GM19025 (cell line): ENCODE measurements around the gene KLHL26.

Experiments used
- ATAC-seq: cut with Tn5 transposase; IDR thresholded peaks from one replicate; pipeline ENCODE4 v1.9.1; 2021; ENCODE audit warnings: mild to moderate bottlenecking, low read depth, moderate library complexity; ENCODE audit not compliant: unreplicated experiment

The KLHL26 gene

DNA sequence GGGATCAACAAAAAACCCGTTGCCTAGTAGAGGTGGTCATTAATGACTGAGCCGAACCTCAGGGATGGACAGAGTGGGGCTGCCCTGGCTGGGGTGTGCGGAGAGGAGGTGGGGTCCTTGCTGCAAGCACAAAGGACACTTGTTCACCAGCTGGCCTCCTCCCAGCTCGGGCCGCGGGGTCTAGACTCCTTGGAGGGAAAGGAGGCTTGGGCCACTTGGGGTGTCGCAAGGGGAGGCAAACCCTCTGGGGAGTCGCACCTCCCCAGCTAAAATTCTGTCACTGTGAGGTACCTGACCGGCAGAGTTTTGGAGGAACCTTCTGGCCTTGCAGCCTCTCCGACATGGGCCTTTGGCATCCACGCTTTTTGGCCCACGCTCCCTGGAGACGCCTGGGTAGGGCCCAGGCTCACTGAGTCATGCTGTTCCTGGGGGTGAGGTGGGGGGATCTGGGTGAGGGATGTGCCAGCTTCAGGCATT lies 8.2 kb downstream of the KLHL26 start:
- no peak for ATAC-seq

DNA sequence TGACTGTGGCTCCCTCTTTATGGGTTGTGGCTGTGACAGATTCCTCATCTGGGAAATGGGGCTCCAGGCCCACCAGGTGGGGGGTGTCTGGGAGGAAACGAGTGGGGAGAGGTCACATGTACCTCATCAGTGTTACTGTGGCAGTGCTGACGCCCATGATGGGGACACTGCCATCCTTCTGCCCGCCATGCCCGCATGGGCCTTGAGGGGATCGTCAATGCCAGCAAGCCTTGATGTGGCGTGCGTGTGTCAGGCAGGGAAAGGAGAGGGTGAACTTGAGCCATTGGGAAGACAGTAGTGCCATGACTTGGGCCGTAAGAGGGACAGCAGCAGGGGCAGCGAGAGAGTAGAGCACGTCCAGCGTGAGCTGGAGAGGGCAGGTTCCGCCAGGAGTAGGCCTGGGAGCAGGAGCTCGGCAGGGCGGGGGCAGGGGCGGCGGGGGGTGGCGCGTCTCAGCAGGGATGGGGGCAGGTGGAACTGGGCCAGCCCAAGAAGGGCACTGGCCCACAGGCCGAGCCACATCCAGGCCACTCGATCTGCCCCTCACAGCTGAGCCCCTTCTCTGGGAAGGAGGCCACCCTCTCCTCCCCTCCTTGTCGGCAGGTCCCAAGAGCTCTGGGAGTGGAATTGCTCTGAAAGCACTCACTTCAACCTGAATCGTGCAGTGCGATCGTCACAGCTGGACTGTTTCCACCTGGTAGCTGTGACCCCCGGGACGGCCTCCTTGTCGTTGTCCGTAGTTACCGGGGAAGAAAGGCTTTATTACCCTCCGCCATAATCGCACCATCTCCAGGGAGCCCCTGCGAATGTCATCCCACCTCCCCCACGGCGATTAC lies 9.9 kb downstream of the KLHL26 start:
- ATAC-seq, result no peak

DNA sequence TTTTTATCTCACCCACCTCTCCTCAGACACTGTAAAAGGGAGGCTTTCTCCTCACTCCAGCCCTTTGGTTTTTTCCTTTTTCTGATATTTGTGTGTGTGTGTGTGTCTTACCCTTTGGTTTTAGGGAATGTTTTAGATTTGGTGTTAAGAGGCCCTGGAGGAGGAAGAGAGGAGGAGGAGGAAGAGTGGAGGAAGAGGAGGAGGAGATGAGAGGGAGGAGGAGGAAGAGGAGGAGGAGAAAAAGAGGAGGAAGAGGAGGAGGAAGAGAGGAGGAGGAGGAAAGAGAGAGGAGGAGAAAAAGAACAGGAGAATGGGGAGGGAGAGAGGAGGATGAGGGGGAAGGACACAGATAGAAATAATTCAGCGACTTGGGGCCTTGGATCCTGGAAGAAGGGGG lies 10.5 kb downstream of the KLHL26 start:
- no peak for ATAC-seq

DNA sequence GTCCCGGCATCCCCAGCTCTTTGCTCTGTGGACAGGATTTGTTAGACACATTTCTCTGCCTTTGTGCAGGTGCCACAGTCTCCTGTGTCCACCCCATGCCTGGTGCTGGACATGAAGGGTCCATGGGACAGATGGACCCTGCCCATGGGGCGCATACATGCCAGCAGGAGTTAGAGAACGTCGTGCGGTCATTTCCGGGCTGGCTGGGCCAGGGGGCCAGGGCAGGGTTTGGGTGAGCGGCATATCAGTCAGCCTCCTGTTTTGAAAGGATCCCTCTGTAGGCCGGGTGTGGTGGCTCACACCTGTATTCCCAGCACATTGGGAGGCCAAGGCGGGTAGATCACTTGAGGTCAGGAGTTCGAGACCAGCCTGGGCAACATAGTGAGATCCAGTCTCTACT lies 11.0 kb downstream of the KLHL26 start:
- ATAC-seq, result no peak

DNA sequence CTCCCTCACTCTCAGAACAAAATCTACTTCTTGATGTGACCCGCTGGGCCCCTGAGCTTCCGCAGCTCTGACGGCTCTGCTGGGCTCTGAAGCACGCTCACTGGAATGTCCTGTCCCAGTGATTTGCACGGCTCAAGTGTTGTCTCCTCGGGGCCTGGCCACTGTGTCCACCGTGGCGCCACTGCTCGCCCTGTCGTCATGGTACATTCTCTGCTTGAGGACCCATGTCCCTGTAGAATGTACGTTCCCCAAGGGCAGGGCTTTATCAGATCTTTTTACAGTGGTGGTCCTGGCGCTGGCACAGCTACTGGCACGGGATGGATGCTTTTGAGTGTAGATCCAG lies 12.1 kb downstream of the KLHL26 start:
- no peak for ATAC-seq

DNA sequence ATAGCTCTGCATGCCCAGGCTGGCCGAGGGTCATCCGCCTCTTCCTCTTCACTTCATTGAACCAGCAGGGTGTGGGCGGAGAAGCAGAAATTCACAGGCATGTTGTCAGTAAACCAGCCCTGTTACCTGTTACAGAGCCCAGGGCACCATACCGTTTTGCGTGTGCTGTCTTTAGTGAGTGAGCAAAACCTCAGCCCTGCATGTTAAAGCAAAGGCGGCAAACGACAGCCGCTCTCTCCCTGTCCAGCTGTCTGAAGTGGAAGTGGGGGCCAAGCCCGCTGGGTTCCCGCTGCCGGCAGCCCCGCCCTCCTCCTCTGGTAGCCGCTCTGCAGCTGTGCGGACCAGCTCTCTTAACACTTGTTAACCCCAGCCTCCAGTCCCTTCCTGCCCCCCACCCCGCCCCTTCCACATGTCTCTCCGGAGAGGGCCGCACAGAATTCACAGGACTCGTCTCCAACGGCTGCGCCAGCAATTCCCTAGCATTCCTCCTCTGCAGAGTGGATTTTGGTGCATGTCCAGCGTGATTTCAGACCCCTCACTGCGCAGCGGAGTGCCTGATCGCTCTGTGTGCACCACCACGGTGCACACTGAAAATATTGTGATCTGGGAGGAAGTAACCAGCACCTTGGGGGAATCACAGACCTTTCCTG lies 12.7 kb downstream of the KLHL26 start:
- no peak for ATAC-seq

DNA sequence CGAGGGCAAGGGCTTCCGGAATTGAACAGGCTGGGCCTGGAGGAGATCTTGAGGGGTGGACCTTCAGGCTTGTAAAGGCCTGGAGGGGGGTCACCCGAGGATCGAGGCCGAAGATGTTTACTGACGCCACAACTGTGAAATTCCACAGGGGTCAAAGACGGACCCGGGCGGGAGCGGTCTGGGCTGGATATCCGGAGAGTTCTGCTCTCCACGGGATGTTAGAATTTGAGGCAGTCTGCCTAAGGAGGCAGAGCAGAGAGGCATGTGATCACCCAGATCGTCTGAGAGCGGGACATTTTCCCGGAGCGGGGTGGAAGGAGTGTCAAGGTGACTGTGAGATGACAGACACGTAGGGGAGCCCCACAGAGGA lies 13.2 kb downstream of the KLHL26 start:
- ATAC-seq, result no peak

DNA sequence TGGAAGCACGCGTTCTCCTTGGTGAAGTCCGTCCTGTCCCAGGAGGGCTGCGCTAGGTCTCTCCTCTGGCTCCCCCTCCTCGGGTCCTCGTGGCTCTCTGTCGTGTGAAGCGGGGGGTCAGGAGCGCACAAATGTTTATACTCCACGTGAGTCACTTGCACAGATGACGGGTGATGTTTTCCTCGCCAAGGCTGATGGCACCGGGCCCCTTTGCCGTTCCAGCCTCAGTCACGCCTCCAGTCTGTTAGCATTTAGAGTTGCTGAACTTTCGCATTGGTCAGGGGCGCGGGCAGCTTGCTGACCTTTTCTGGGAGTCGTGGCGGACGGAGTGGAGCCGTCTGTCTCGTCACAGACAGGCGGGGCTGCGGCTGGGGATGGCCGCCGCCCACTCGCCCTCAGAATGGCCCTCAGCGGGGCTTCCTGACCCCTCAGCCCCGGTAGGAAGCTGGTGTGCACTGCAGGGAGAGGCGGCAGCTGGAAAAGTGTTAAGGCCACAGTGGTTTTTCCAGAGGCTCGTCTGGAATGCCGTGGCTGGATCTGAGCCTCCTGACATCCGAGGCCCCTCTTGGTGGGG lies 13.7 kb downstream of the KLHL26 start:
- no peak for ATAC-seq

DNA sequence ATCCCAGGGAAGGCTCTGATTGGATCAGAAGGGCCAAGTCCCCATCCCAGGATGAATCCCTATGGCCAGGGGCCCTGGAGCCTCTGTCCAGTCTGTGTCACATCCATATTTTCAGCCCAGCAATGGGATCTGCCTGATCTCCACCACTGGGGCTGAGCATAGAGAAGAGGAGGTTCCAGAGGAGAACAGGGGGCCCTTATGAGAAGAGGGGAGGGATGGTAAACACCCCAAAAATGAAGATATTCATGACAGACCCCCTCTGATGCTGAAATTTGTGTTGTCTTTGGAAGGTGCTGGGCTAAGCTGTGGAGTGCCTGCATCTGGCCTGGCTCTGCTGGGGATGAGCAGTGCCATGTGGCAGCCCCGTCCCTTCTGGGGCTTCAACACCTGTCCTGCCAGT lies 14.5 kb downstream of the KLHL26 start:
- no peak for ATAC-seq

DNA sequence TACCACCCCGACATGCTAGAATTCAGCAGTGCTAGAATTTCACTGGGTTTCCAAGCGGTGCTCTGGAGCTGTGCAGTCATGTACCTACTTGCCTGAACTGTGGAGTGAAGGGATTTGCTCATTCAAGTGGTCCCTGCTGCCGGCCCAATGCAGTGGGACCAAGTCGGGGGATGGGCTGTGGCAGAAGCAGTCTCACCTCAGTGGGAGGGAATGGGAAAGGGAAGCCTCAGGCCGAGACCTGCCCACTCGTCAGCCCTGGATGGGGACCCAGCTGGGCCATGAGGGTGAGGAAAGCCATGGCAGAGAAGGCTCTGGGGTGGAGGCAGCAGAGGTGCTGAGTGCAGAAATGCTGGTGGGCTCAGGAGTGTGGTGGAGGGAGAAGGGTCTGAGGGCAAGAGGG lies 14.9 kb downstream of the KLHL26 start:
- ATAC-seq, result no peak

DNA sequence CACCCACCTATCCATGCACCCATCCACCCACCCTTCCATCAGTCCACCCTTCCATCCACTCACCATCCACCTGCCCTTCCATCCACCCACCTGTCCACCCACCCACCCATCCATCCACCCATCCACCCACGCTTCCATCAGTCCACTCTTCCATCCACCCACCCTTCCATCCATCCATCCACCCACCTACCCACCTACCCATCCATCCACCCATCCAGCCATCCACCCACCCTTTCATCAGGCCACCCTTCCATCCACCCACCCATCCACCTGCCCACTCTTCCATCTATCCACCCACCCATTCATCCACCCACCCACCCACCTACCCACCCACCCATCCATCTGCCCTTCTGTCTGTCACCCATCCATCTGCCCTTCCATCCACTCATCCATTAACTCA lies 17.0 kb downstream of the KLHL26 start:
- ATAC-seq, result no peak

DNA sequence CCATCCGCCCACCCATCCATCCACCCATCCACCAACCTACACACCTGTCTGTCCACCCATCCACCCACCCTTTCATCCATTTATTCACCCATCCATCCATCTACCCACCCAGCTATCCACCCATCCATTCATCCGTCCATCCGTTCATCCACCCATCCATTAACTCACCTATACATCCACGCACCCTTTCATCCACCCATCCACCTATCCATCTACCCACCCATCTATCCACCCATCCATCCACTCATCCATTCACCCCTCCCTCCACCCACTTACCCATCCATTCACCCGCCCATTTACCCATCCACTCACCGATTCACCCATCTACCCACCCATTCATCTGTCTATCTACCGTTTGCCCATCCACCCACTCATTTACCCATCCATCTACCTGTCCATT lies 17.6 kb downstream of the KLHL26 start:
- ATAC-seq, result no peak

DNA sequence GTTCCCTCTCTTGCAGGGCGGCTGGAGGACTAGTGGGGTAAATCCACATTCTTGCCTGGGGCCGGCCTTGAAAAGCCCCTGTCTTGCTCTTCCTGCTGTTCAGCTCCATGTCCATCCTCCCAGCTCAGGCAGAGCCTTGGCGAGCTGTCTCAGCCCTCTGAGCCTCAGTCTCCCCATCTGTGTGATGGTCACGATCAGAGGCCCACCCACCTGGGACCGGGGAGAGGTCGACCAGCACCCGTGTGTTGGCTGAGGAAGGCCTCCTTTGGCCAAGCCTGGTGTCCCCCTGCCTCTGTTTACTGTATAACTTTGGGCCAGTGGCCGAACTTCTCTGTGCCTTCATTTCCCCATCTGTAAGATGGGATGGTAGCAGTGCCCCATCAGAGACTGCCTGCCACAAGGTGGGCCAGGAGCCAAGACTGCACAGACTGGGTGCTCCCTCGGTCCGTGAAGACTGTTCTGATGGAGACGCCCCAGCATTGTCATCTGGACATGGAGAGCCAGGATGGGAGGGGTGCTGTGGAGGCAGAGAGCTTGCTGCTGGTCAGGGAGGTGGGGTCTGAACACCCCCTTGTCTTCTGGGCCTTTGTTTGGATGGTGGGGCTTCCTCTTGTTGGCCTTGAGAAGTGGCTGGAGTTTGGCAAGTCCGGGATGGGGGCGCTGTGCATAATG lies 18.5 kb downstream of the KLHL26 start:
- ATAC-seq, result no peak

DNA sequence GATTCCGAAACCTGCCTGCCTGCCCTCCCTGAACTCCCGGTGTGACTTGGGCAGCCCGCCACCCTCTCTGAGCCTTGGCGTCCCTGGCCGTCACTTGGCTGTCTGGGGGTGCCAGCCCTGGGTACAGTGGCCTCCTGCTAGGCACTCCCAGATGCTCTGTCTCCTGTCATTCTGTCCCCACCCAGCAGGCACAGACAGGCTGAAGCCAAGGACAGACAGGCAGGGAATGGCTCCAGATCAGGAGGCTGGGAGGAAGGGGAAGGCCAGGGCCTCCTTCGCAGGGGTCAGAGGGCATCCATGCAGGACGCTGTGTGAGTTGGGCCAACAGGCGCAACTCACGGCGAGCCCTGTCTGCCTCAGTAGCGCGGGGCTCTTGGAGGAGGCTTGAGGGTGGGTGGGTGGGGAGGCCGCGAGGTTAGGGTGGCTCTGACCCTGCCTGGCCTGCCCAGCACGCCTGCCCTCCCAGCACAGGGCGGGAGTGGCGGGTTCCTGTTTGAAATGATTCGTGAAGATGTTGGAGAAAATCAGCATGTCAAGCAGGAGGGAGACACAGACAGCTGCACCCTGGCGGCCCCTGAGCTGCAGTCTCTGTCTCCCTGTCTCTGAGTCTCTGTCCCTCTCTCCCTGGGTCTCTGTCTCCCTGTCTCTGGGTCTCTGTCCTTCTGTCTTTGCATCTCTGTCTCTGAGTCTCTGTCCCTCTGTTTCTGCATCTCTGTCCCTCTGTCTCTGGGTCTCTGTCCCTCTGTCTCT lies 19.7 kb downstream of the KLHL26 start:
- ATAC-seq, result no peak

DNA sequence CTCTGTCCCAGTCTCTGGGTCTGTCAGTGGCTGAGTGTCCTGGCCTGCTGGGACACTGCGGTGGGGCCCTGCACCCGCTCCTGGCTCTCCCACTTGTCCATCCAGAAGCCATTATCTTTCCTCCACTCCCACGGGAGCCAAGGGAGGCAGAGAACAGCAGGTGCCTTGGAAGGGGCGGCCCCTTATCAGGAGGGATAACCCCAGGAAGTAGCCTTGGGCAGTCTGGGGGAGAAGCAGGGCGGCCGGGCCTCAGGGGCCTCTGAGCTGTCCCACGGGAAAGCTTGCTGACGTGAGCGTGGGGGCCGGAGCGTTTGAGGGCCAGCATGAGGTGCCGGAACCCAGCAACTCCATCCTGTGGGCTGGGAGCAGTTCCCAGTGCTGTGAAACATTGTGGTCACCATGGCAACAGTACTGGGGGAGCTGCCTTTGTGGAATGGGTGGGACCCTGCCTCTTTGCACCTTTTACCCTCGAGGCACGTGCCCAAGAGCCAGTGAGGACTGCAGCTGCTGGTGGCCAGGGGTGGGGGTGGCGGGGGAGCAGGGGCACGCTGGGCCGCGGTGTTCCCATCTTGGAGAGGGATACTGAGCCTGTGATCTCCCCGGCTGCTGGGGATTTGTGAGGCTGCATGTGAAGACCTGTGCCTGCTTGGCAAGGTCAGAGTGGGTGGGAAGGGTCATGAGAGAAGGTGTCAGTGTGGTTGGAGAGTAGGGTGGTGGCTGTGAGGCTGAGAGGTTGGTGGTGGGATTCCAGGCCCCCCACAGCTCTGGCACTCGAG lies 20.9 kb downstream of the KLHL26 start:
- no peak for ATAC-seq

DNA sequence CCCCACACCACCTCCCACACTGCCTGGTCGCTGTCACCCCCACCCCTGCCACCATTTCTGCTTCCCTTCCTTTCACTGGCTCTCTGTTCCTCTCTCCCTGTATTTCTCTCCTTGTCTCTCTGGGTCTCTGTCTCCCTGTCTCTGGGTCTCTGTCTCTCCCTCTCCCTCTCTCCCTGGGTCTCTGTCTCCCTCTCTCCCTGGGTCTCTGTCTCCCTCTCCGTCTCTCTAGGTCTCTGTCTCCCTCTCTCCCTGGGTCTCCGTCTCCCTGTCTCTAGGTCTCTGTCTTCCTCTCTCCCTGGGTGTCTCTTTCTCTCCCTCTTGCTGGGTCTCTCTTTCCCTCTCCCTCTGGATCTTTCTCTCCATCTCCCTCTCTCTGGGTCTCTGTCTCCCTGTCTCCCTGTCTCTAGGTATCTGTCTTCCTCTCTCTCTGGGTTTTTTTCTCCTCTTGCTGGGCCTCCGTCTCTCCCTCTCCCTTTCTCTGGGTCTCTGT lies 21.6 kb downstream of the KLHL26 start:
- ATAC-seq, result no peak

DNA sequence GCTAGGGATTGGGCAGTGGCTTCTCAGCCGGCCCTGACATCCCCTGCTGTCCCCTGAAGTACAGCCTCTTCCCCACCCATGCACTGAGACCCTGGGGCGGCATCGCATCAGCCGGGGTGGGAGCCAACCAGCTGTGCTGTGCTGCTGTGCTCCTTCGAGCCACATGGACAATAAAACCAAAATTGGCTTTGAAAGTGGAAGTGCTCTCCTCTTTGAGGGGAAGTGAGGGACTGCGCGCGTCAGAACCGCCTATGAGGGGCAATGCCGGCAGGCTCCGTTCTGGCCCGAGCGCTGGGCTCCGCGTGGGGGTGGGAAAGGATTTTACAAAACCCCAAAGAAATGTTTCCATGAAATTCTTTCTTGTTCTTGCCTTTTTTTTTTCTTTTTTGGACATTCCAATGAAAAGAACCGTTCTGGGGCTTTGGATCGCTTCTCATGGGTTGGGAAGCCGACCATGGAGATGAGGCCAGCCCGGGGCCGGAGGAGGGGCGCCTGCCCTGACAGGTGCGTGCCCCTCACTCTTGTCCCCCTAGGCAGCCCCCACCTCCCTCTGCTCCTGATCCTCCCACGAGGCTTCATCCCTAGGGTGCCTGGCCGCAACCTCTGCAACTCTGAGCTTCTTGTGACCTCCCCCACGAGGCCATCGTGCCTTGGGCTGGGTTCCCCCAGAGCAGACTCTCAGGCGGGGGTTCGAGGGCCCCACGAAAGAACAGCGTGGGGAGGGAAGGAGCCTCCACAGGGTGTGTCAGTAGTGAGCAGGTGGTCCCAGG lies 22.6 kb downstream of the KLHL26 start:
- ATAC-seq, result no peak

DNA sequence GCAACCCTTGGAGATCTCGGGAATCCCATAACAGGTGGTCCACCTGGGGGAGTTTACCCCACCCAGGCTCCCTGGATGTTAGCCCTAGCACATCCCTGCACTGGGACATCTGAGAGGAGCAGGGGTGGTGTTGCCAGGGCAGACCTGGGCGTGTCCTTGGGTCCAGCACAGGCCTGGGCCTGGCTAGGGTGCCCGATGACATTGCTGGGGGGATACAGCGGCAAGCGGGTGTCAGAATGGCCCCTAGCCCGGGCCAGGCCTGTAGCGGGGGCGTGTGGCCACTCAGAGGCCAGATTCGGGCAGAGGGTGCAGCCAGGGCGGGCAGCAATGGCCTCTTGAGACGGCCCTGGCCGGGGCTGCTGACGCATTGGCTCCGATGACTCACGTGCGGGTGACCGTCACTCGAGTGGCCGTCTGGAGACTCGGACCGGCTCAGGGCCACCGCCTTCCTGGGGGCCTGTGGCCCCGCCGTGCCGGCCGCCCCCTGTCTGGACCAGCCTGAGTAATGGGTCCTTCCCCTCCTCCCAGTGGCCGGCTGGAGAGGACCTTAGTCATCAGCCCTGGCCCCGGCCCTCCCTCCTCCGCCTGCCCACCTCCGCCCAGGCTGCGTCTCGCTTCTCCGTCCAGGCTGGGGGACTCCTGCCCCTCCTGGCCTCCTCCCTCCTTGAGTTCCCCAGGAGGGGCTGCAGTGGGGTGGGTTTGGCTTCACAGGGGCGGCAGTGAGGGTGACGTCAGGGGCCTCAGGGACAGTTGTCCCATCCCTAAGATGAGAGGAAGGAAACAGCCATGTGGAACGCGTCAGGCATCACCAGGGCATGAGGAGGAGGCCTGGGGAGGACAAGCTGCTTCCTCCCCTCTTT lies 23.5 kb downstream of the KLHL26 start:
- ATAC-seq, result no peak
